MCF 10A (cell line): ENCODE results near the gene REXO1. TPM values are rescaled to one million over a fixed set of nuclear protein-coding genes. Genes with fewer than 3 reads are reported as not detected.

Experiments used
- BruUV-seq: library from RNA; stranded (reverse); fragments of 400-500 nt; replicated peaks from 2 replicates; lab custom pipeline; 2021; lab: Mats Ljungman, UMichigan
- CTCF ChIA-PET: fragments of 300-600 bp; sonication (Branson Sonifier 250); formaldehyde crosslinking; extraction: SDS; loops from one replicate; lab custom pipeline; 2021; ENCODE audit warnings: antibody characterized with exemption, inconsistent platforms; lab: Yijun Ruan, JAX
- POLR2A ChIA-PET: fragments of 300-600, 350-650 bp; sonication (Branson Sonifier 250); formaldehyde crosslinking; extraction: SDS; loops from one replicate; lab custom pipeline; 2020; ENCODE audit warnings: antibody characterized with exemption, inconsistent platforms; lab: Yijun Ruan, JAX
- DNase-seq: peaks from one replicate; pipeline ENCODE4 v3.0.0-alpha.2; 2018; ENCODE audit not compliant: unreplicated experiment
- H3K27ac Mint-ChIP-seq: one replicate; pipeline ENCODE4 v1.8.0; 2022; ENCODE audit warnings: mild to moderate bottlenecking, low read depth, mixed read lengths; ENCODE audit not compliant: unreplicated experiment
- H3K27me3 Mint-ChIP-seq: one replicate; pipeline ENCODE4 v1.8.0; 2022; ENCODE audit warnings: mixed read lengths; ENCODE audit not compliant: insufficient read depth, unreplicated experiment
- H3K36me3 Mint-ChIP-seq: one replicate; pipeline ENCODE4 v1.8.0; 2022; ENCODE audit warnings: mild to moderate bottlenecking, moderate library complexity, mixed read lengths; ENCODE audit not compliant: insufficient read depth, unreplicated experiment
- H3K4me1 Mint-ChIP-seq: one replicate; pipeline ENCODE4 v1.8.0; 2022; ENCODE audit warnings: mixed read lengths; ENCODE audit not compliant: insufficient read depth, unreplicated experiment
- H3K4me3 Mint-ChIP-seq: one replicate; pipeline ENCODE4 v1.8.0; 2022; ENCODE audit warnings: mild to moderate bottlenecking, moderate library complexity, mixed read lengths; ENCODE audit not compliant: unreplicated experiment
- H3K9me3 Mint-ChIP-seq: one replicate; pipeline ENCODE4 v1.8.0; 2022; ENCODE audit warnings: mixed read lengths; ENCODE audit not compliant: unreplicated experiment
- intact Hi-C: fragments of 100-400 bp; cut with micrococcal nuclease; formaldehyde crosslinking; loops from 2 replicates; pipeline ENCODE4 v1.14.1; 2022
- total RNA-seq: library from RNA; stranded (reverse); gene quantifications from 2 replicates; pipeline ENCODE4 v1.2.3, GENCODE V29; 2022
- TF ChIP-seq, protein P1 (sequence below): fragments of 200-600 bp; IDR thresholded peaks from one replicate; pipeline ENCODE4 v1.8.0; 2022; ENCODE audit warnings: antibody characterized with exemption, mild to moderate bottlenecking; ENCODE audit not compliant: unreplicated experiment

The REXO1 gene
- total RNA-seq, 1 experiment from 2014 or later: 36.4 TPM

DNA sequence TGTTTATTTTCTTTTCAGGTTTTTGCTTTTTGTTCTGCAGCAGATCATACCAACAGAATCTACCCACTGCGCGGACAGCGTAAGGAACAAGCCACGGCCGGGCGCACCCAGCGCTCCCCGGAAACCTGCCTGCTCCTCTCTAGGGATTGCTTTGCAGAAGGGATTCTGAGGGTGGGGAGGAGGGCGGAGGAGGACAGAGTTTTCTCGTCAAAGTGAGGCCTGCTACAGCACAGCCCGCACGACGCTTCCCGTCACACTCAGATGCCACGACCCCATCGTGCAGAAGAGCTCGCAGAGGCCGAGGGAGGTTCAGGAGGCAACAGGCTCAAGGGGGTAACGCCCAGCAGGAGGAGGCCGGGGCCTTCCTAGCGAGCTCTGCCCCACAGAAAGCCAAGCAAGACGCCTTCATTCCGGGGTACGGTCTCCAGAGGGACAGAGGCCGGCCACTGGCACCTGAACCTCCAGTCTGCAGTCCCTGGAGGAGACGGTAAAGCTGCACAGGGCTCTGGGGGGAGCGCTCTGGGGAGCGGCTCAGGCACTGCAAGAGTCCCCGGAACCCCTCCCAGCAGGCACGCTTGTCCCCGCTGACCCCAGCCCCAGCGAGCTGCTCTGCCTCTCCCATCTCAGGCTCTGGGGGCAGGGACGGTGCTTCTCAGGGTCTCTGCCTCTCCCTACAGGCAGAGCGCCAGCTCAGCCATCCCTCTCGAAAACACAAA lies 6.9 kb downstream of the REXO1 start:
- no peak overlapping the region for H3K27ac Mint-ChIP-seq
- ChIA-PET CTCF (interaction anchor here (0.5 to 7.3 kb wide), 5 partner anchors 12 to 287 kb away, joined by 3 to 57 read pairs (median 4); no protein-coding TSS in a partner anchor), POLR2A (no interaction called here)

DNA sequence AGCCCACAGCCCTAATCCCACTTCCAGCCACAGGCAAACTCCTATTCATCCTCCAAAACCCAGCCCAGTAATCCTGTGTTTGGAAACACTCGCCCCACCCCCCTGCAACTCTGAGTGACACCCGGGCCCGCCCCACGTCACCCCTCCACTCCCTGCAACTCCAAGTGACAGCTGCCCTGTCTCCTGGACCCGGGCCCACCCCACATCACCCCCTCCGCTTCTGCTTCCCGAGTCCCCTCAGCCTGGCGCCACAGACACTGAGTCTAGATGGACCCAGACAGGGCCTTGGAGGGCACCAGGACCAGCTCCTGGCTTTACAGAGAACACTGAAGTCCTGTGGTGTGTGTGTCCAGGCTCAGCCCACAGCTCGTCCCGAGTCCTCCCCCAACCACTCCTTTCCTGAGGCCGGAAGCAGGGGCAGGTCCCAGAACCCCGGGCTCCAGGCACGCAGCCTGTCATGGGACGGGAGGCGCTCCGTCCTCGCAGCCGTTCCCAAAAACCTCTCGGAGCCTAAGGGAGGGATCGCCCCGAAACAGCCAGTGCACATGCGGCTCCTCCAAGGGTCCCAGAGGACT lies 7.7 kb downstream of the REXO1 start:
- H3K4me3 Mint-ChIP-seq: no peak overlapping the region
- TF ChIP-seq, protein P1, sequence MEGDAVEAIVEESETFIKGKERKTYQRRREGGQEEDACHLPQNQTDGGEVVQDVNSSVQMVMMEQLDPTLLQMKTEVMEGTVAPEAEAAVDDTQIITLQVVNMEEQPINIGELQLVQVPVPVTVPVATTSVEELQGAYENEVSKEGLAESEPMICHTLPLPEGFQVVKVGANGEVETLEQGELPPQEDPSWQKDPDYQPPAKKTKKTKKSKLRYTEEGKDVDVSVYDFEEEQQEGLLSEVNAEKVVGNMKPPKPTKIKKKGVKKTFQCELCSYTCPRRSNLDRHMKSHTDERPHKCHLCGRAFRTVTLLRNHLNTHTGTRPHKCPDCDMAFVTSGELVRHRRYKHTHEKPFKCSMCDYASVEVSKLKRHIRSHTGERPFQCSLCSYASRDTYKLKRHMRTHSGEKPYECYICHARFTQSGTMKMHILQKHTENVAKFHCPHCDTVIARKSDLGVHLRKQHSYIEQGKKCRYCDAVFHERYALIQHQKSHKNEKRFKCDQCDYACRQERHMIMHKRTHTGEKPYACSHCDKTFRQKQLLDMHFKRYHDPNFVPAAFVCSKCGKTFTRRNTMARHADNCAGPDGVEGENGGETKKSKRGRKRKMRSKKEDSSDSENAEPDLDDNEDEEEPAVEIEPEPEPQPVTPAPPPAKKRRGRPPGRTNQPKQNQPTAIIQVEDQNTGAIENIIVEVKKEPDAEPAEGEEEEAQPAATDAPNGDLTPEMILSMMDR: no peak
- CTCF ChIA-PET: interaction anchor here (1.5 to 7.3 kb wide), 2 partner anchors 13 to 15 kb away, joined by 4 to 57 read pairs; no protein-coding TSS in a partner anchor
- no peak overlapping the region for H3K27ac Mint-ChIP-seq
- intact Hi-C loops: no loop called here
- peaks cover 8% of the 10 kb centered on the region for H3K4me1 Mint-ChIP-seq
- POLR2A ChIA-PET: no interaction called here
- no peaks in the 10 kb centered on the region for H3K9me3 Mint-ChIP-seq
- BruUV-seq: no TSS peak
- peaks cover 25% of the 10 kb centered on the region for H3K36me3 Mint-ChIP-seq
- no peaks in the 10 kb centered on the region for H3K27me3 Mint-ChIP-seq
- DNase-seq: no peak

More for the DNA sequence above, 6.9 kb downstream of the REXO1 start:
- Mint-ChIP-seq H3K27me3 (no peaks in the 10 kb centered on the region), H3K36me3 (peaks cover 29% of the 10 kb centered on the region), H3K4me3 (no peak overlapping the region), H3K9me3 (no peaks in the 10 kb centered on the region), H3K4me1 (peaks cover 14% of the 10 kb centered on the region)
- intact Hi-C loops: no loop called here
- TF ChIP-seq, protein P1: no peak
- no peak for DNase-seq
- no TSS peak for BruUV-seq

DNA sequence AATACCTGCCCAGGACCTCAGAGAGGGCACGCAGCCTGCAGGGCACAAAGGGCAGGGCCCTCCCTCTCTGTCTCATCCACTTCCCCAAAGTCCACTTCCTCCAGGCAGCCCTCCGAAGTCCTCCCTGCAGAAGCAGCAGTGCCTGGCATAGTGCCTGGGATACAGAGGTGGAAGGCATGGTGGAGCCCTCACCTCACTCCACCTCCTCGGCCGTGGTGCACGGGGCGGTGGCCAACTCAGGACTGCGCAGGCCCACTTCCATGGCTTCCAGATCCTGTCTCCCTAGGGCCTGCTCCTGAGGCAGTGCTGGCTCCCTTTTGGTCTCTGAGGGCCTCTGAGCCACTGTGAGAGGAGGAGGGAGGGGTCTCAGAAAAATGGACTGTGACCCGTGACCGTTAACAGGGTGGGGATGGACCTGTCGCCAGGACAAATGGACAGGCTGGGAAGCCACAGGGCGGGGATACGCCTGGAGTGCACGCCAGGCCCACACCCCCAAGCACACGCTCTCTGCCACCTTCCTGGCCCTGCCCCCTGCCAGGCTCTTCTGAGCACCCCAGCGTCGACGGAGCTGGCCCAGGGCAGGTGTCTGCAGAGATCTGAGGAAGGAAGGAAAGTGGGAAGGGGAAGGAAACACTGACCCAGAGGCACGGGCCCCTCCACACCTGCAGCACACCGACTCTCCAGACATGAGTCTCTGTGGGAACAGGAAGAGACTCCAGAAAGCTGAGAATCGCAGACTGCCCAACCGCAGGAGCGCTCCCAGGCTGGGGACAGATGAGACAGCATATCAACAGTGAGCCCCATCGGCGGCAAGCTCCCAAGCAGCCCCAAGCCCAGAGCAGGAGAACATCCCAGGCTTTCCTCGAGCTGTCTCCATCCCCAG lies 8.4 kb downstream of the REXO1 start:
- TF ChIP-seq, protein P1: no peak
- H3K27me3 Mint-ChIP-seq: no peaks in the 10 kb centered on the region
- H3K4me1 Mint-ChIP-seq: peaks cover 6% of the 10 kb centered on the region
- ChIA-PET CTCF (interaction anchor here (1.5 to 7.3 kb wide), 3 partner anchors 12 to 14 kb away, joined by 4 to 57 read pairs (median 12); no protein-coding TSS in a partner anchor), POLR2A (no interaction called here)
- H3K36me3 Mint-ChIP-seq: peaks cover 25% of the 10 kb centered on the region
- no peak overlapping the region for H3K4me3 Mint-ChIP-seq
- intact Hi-C loops: no loop called here
- DNase-seq: no peak
- no peaks in the 10 kb centered on the region for H3K9me3 Mint-ChIP-seq
- H3K27ac Mint-ChIP-seq: no peak overlapping the region
- no TSS peak for BruUV-seq
